Right forelimb (tissue), 1 donor: ENCODE results near the gene DMPK.
"Not testable (repeated sequence)": the region's sequence is repeated elsewhere in the genome, so short reads cannot be mapped to it uniquely, and the experiment has no call there.

Experiments
- DNase-seq: peaks from one replicate; pipeline ENCODE4 v3.0.0-alpha.2; 2018

DMPK gene

DNA sequence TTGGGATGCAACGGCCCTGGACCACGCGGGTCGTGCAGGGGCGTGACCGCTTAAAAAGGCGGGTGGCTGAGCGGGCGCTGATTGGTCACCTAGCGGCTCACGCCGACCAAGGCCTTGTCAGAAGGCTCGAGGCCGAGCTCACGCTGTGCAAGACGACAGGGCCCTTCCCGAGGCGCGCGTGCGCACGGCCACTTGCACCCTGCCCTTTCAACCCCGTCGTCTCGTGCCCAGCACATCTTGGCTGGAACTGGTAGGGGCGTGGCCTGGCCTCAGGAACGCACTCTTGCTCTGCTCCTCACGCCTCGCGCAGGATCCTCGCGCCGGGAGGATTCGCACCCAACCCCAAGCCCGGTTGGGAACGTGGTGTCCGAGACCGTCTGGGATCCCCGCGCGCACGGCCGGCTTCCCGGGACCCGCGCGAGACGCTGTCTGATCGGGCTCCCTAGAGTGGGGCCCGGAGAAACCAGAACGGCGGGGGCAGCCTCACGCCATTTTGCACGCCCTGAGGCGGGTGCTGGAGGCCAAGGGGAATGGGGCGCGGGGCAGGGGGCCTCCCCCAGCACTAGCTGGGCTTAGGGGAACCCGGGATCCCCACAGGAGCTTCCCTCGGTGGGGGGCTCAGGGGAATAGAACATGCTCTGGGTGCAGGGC is 49.0 kb downstream of the DMPK start, which contains the start of gene MEIOSIN:
MEIOSIN (plus strand) TSS at position 280 of the 651 bp plus-strand sequence. CDS start 1,938 bp downstream, outside the sequence.
- no peak for DNase-seq

GRCh38 chr19:45730368-45731288 is 51.7 kb downstream of the DMPK start, which contains the start of gene FBXO46:
TSS of gene FBXO46 (minus strand) at chr19:45730896. CDS start at chr19:45713495, 17,401 bp downstream.
- peak; percentile 96 for DNase-seq

DNA sequence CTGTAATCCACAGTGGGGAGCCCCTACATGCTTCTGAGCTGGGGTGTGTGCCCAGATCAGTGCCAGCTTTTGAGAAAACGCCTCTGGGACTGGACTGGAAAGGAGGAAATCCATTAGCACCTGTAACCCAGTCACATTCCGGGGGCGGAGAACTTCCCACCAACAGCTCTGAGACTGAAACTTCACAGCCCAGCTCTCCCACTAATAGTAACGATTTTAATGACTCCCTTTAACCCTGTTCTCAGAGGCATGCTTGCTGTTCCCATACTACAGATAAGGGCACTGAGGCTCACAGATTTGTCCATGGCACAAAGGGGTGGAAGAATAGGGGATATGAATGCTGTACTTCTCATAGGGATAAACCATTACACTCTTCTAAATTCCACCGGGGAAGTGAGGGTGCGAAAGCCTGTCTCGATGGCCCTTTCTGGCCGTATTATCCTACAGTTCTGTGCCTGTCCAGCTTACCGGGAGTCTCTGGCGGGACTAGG is 52.4 kb downstream of the DMPK start:
- DNase-seq, result no peak

DNA sequence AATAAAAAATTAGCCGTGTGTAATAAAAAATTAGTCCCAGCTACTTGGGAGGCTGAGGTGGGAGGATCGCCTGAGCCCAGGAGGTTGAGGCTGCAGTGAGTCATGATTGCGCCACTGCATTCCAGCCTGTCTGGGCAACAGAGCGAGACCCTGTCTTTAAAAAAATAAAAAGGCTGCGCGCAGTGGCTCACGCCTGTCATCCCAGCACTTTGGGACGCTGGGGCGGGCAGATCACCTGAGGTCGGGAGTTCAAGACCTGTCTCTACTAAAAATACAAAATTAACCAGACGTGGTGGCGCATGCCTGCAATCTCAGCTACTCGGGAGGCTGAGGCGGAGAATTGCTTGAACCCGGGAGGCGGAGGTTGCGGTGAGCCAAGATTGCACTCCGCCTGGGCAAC is 53.6 kb downstream of the DMPK start:
- DNase-seq, result not testable (repeated sequence)

- DNase-seq, result not testable (repeated sequence)
These were observed 62.2 kb downstream of the DMPK start for GRCh38 chr19:45720065-45720464.
